CD4-positive, alpha-beta T cell treated with Interleukin-15 for 4 hours (primary cell): ENCODE measurements around the gene RTBDN.
"Not testable (repeated sequence)": the region's sequence is repeated elsewhere in the genome, so short reads cannot be mapped to it uniquely, and the experiment has no call there.

Source experiments
- DNase-seq: peaks from one replicate; pipeline ENCODE4 v3.0.0-alpha.2; 2020; ENCODE audit warnings: low spot score

The RTBDN gene

GRCh38 chr19:12817810-12818209 is 16.6 kb downstream of the RTBDN start:
- DNase-seq = not testable (repeated sequence)

DNA sequence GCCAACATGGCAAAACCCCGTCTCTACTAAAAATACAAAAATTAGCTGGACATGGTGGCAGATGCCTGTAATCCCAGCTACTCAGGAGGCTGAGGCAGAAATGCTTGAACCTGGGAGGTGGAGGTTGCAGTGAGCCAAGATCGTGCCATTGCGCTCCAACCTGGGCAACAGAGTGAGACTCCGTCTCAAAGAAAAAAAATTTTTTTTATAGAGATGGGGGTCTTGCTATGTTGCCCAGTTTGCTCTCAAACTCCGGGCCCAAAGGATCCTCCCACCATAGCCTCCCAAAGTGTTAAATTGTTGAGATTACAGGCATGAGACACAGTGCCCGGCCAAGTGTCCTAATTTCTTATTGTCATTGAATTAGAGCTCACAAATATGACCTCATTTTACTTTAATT is 17.2 kb downstream of the RTBDN start:
- DNase-seq = not testable (repeated sequence)

DNA sequence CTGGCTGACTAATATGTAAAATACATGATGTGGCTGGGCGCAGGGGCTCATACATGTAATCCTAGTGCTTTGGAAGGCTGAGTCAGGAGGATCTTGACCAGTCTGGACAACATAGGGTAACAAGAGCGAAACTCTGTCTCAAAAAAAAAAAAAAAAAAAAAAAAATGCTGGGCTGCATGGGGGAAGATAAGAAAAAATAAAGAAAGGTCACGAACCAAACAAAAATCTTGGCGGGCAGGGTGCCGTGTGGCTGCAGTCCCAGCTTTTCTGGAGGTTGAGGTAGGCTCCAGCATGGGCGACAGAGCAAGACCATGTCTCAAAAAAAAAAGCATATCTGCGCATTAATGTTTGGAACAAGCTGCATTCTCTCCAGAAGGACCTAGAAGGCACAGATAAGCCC is 19.3 kb downstream of the RTBDN start:
- no peak for DNase-seq

DNA sequence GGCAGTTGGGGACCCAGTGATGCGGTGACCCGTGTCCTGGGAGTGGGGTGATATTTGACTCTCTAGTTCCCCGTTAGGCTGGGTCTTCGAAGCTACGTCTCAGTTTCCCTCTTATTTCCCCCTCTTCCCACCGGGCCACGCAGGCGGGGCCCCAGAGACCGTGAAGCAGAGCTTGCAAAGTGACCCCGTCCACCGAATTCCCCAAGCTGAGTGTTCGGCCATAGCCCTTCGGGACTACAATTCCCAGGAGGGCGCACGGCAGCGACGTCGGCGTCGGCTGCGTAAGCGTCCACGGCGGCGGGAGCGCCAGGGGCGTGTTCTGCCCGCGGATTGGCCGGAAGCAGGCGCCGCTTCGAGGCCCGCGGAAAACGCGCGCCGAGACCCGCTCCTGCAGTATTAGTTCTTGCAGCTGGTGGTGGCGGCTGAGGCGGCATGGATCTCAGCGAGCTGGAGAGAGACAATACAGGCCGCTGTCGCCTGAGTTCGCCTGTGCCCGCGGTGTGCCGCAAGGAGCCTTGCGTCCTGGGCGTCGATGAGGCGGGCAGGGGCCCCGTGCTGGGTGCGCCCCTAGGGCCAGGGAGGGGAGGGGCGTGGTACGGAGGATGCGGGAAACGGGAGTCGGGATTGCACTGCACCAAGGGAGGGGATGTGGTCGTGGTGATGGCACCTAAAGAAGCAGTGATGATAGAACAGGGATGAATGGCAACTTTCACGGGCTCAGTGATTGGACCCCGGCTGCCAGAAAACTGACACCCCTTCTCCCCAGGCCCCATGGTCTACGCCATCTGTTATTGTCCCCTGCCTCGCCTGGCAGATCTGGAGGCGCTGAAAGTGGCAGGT is 27.9 kb downstream of the RTBDN start, which contains the start of gene RNASEH2A:
RNASEH2A (plus strand) TSS at position 343 of the 840 bp plus-strand sequence; CDS start at position 433, 90 bp downstream.
- DNase-seq = peak; percentile 86

- no peak for DNase-seq
Observed at GRCh38 chr19:12804051-12804450, 30.3 kb downstream of the RTBDN start.

DNA sequence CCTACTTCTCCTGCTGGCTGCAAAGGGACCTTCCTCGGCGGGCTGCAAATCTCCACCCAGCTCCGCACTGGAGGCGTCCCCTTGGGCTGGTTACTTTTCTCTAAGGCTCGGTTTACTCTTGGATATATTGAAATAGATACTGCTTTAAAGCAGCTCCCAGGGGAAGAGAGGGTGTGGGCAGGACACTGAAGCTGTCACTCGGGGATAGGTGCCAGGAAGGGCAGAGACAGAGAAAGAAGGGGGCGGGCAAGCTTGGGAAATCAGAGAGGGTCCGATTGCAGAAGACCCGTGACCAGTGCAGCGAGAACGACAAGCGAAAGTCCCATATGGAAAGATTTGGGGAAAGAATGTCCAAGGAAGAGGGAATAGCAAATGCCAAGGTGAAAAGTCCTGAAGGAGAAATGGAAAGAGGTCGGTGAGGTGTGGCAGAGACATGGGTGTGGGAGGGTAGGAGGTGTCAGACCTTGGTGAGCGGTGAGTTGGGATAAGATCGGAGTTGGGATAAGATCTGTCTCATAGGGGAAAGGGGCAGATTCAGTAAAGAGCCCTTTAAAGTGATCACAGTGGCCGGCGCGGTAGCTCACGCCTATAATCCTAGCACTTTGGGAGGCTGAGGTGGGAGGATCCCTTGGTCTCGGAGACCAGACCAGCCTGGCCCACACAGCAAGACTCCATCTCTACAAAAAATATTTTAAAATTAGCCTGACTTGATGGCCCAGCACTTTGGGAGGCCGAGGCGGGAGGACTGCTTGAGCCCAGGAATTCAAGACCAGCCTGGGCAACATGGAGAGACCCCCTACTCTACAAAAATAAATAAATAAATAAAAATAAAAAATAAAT is 31.9 kb downstream of the RTBDN start:
- DNase-seq = no peak

DNA sequence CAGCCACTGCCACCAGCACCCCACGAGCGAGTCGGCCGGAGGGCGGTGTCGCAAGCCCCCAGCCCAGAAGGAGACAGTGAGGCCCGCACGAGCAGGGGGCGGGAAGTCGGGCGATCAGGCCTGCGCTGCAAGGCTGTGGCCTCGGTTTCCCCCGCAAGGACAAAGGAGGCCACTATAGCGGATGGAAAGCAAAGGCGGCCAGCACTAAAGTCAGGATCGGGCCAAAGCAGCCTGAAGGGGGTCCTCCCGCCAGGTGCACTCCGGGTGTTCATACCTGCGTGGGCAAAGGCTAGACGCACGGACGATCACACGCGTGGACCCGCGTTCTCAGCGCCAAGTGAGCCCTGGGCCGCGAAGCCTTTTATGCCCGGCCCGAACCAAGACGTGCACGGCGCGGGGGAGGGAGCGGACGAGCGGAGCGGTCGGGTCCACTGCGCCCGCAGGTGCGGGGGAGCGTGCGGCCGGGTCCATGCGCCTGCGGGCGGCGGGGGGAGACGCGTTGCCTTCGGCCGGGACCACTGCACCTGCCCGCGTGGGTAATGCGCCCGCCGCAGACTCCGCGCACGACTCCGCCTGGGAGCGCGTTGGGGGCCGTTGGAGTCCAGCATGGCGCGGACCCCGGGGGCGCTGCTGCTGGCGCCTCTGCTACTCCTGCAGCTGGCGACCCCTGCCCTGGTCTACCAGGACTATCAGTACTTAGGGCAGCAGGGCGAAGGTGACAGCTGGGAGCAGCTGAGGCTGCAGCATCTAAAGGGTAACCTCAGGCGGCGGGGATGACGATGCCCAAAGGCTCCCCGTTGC is 32.7 kb downstream of the RTBDN start, which contains the start of the genes PRDX2 and THSD8:
PRDX2 (minus strand) TSS at position 335 of the 801 bp plus-strand sequence. CDS start 539 bp downstream, outside the sequence.
THSD8 (plus strand) TSS at position 604 of the 801 bp plus-strand sequence; CDS start at position 607, 3 bp downstream.
- DNase-seq = peak; percentile 75

DNA sequence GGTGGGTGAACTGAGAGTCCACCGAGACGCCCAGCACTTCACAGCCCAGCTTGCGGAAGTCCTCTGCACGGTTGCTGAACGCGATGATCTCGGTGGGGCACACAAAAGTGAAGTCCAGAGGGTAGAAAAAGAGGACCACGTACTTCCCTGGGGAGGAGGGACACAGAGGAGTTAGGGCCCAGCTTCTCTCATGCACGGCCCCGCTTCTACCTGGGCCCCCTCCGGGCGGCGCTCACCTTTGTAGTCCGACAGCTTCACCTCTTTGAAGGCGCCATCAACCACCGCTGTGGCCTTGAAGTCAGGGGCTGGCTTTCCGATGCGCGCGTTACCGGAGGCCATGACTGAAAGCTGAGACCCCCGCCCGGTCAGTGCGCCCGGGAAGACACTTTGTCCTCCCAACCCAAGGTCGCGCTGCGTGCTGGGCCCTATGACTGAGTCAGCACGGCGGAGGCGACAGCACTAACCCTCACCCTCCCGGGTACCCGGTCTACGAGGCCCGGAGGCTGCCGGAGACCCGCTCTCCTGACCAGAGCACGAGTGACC is 33.4 kb downstream of the RTBDN start:
- no peak for DNase-seq

GRCh38 chr19:12800466-12800770 is 34.0 kb downstream of the RTBDN start:
- DNase-seq = no peak

- no peak for DNase-seq
Observed at GRCh38 chr19:12799742-12800465, 34.5 kb downstream of the RTBDN start.

DNA sequence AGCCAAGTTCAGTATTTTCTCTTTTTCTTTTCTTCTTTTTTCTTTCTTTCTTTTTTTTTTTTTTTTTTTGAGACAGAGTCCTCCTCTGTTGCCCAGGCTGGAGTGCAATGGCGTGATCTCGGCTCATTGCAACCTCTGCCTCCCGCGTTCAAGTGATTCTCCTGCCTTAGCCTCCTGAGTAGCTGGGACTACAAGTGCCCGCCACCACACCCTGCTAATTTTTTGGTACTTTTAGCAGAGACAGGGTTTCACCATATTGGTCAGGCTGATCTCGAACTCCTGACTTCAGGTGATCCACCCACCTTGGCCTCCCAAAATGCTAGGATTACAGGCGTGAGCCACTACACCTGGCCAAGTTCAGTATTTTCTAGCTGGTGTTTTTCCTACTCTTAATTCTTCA is 36.8 kb downstream of the RTBDN start:
- not testable (repeated sequence) for DNase-seq

- DNase-seq = no peak
Observed at GRCh38 chr19:12797141-12797587, 37.2 kb downstream of the RTBDN start.

DNA sequence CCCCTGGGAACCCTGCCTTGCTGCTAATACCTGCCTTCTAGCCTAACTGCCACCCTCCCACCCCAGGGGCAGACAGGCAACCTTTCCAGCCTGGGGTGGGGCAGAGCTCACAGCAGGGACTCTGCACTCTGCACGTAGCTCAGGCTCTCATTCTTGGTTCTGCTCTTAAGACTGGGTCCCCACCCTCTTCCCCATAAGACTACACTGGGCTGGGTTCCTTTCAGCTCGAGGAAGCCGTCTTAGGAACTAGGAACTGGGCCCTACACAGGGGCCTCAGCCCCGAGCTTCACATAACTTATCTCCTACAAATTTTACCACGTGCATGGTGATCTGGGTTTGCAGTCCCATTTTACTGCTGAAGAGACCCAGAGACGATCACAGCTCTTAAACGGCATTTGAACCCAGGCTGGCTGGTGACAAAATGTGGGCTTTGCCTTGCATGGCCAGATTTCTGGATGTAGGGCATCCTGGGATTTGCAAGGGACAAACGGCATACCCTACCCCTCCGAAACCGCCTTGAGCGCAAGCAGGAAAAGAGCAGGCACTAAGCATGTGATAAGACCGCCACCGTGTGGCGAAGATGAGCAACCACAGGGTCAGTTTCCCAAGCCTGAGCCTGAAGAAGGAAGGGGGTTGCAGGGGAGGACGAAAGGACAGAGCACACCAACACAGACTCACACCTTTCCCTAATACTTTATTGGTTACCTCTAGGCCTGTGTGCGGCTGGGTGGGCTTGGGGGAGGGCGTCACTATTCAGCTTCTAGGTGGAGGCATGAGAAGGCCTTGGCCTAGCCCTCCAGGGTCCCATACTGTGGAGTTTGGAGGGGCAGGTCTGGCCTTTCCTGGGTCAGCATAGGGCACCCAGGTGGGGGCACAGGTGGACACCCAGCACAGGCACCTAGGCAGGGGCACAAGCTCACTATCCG is 38.0 kb downstream of the RTBDN start:
- DNase-seq = peak; percentile 81

DNA sequence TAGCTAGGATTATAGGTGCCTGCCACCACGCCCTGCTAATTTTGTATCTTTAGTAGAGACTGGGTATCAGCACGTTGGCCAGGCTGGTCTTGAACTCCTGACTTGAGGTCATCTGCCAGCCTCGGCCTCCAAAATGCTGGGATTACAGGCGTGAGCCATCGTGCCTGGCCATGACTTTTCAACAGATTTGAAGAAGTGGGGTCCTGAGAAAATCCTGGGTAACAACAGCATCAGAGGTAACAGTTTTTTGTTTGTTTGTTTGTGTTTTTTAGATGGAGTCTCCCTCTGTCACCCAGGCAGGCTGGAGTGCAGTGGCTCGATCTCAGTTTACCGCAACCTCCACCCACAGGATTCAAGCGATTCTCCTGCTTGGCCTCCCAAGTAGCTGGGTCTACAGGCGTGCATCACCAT is 39.4 kb downstream of the RTBDN start:
- DNase-seq = no peak

- DNase-seq = no peak
Observed at GRCh38 chr19:12794196-12794941, 40.0 kb downstream of the RTBDN start.

DNA sequence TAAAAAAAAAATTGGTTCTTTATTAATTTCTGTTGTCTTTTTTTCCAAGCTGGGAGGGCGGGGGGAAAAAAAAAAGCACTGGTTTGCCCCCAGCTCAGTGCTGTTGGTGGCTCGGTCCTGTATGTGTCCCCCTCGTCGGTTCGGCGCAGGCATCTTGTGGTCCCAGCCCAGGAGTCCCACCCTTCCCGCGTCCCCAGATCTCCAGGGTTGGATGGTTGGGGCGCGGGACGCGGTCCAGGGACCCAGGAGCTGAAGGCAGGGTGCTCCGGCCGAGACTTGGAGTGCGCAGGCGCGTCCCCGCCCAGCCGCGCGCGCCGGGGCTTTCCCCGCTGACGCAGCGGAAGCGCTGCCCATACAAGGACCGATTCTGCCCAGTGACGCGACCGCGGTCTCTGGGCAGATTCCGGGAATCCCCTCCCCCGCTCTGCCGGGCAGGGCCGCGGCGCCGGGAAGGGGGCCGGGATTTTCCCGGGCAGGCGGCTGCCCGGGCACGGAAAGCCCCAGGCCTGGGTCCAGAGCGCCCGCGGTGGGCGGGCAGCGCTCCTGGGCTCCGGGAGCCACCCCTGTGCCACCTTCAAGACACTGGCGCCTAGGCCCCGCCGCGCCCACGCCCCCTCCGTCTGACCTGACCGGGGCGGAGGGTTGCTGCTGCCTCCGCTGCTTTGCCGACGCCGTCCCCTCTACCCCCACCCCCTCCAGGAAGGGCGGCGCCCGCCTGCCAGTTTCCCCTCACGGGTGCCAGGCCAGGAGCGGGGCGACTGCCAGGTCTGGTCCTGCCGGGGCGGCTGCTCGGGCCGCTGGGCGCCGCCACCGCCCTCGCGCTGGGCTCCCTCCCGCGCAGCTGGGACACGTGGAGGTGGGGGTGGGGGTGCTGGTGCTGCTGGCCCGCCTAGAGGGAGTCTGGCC is 40.8 kb downstream of the RTBDN start:
- DNase-seq = peak; percentile 95

- DNase-seq = no peak
Observed at GRCh38 chr19:12792853-12793289, 41.5 kb downstream of the RTBDN start.
